GM21367 (cell line): ENCODE results near the gene IQCC.
A peak's percentile ranks its signal among the peaks of the same experiment; 100 is the strongest.
"Not testable (repeated sequence)": the region's sequence is repeated elsewhere in the genome, so short reads cannot be mapped to it uniquely, and the experiment has no call there.

Experiments
- ATAC-seq: cut with Tn5 transposase; IDR thresholded peaks from one replicate; pipeline ENCODE4 v1.9.1; 2021; ENCODE audit not compliant: unreplicated experiment

The IQCC gene

DNA sequence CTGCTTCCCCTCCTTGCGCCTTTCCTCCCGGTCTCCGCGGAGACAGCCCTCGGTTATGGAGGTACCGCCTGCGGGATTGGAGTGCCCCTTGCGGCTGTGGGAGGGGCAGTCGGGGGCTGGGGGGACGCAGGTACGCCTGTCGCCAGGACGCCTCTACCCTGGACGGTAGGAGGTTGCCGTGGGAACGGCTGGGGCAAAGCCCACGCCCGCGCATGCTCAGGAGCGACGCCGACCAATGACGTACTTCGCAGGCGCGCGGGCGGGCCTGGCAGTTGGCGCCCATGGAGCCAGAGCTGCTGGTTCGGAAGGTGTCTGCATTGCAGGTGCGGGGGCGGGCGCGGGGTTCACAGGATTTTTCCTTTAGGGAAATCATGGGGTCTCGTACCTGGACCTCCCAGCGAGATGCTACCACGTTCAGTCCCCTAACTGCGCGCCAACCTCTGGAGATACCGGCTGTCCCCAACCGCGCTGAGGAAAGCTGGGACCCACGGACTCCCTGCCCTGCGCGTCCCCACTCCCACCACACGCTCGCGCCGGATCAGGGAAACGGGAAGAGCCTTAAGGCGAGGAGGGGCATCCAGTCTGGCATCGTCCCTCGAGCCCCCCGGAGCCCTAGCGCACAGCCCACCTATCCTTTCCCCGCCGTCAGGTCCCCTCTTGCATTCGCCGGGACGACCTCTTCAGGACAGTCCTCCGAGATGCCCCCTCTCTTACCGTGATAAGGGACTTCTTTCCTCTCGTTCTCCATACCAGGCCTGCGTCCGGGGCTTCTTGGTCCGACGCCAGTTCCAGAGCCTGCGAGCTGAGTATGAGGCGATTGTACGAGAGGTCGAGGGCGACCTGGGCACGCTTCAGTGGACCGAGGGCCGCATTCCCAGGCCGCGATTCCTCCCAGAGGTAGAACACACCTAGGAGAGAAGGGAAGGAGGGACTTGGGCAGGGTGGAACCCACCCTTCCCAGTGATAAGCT, at the start of gene IQCC:
IQCC (plus strand) TSS at position 271 of the 970 bp plus-strand sequence; CDS start at position 282, 11 bp downstream.
- ATAC-seq = peak; percentile 39

DNA sequence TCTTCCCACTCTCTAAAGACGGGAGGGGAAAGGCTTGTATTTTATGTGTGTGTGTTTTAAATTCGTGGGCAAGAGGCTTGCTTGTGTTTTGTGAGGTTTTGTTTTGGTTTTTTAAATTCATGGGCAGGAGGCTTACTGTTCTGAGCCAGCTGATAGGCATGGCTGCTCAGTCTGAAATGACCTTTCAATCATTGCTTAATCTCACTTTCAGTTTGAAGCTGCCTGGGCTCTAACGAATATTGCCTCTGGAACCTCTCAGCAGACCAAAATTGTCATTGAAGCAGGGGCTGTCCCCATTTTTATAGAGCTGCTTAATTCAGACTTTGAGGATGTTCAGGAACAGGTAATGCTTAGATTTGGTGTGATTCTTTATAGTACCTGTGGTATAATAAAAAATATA, 46.3 kb upstream of the IQCC start:
- ATAC-seq = no peak

DNA sequence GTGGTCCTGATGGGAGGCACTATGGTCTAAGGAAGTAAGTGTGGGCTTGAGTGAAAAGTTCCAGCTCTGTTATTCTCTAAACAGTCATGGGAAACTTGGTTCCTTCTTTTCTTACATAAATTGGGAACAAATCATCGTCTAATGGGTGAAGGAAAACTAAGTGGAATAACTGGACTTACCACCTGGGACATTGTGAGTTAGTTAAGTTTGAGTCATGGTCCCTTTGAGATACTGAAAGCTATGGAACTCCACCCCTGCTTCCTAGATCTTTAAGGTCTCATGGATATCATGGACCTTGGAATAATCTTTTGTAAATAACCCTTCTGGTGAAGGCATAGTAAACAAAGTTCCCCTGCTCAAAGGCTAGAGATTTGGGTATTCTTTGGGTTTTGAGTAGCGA, 42.1 kb upstream of the IQCC start:
- no peak for ATAC-seq

DNA sequence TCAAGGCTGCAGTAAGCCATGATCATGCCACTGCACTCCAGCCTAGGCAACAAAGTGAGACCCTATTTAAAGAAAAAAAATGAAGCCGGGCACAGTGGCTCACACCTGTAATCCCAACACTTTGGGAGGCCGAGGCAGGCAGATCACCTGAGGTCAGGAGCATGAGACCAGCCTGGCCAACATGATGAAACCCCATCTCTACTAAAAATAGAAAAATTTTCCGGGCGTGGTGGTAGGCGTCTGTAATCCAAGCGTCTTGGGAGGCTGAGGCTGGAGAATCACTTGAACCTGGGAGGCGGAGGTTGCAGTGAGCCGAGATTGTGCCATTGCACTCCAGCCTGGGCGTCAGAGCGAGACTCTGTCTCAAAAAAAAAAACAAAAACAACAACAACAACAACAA, 39.8 kb upstream of the IQCC start:
- not testable (repeated sequence) for ATAC-seq

DNA sequence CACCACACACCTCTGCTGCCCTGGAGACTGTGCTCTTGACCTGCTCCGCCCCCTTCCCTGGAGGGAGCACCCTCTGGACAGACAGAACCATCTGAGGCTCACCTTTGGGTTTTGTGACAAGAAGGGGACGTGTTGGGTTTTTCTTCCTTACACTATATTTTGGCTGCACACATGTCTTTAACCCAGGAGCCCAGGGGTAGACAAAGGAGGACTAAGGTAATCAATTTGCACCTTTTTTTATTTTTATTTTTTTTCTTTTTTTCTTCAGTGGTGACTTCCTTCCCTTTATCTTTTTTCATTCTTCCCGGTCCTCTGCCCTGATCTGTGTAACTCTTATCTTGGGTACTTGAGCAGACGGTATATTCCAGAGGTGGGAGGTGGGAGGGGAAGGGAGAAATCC, 34.5 kb upstream of the IQCC start:
- no peak for ATAC-seq

DNA sequence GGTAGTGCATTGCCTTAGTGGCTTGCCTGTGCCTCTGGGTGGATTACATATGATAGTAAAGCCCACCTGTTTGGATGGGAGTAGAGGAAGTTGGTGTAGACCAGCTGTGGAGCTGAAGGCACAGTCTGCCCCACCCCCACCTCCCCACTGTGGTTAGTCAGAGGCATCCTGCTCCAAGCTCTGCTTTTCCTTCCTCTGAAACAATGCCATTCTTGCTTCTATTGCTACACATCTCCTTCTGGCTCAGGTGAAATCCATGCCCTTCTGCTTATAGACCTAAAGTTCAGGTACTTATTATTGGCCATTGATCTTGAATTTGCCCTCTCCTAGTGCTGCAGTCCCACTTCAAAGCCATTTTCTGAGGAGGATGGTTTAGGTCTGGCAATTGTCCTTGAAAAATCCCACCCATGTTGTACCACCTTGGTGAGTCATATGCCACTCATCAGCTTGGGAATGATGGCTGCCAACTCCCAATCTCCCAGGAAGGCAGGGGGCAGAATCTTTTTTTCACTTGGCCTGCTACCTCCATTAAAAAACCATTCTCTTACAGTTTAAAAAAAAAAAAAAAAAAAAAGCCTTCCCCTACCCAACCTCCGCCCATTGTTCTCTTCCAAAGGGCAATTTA, 32.7 kb upstream of the IQCC start:
- no peak for ATAC-seq

DNA sequence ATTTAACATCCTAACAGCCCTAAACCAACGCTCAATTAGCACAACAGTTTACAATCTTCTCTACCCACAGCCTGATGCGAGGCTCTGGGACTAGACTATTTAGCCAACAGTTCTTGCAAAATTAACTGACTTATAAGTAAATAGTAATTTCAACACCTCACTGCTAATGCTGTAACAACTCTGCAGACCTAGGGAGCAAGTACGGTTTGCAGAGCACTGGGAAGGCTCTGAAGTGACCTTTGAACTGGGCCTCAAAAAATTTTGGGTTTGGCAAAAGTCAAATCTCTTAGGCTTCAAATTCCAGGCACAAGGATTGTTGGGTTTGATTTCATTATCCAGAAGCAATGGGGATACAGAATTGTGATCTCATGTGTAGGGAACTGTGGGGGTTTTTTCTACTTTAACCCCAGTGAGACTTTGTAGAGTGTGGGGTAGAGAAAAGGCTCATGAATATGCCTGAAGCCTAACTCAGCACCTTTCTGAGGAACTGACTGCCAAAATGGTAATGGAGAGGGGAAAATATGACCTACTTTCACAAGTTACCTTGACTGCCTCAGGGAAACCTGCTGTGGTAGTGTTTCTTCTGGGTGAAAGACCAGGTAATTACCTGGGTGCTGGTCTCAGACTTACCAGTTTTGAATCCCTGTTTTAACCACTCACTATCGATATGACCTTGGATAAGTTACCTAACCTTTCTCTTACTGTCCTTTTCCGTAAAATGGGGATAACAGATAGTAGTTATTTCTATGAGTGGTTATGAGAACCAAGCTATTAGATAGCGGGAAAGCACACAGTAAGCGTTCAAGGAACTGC, 26.9 kb upstream of the IQCC start:
- ATAC-seq = no peak

DNA sequence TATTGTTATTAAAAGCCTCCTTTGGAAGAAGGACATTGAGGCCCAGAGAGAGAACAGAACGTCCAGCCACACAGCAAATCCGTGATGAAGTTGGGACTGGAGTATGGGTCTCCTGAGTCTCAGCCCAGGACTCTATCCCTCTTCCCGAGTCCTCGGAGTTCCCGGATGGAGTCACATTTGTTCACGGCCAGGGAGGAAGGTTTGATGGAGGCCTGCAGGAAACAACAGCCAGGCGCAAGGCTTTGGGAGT, 26.4 kb upstream of the IQCC start:
- ATAC-seq = peak; percentile 5

DNA sequence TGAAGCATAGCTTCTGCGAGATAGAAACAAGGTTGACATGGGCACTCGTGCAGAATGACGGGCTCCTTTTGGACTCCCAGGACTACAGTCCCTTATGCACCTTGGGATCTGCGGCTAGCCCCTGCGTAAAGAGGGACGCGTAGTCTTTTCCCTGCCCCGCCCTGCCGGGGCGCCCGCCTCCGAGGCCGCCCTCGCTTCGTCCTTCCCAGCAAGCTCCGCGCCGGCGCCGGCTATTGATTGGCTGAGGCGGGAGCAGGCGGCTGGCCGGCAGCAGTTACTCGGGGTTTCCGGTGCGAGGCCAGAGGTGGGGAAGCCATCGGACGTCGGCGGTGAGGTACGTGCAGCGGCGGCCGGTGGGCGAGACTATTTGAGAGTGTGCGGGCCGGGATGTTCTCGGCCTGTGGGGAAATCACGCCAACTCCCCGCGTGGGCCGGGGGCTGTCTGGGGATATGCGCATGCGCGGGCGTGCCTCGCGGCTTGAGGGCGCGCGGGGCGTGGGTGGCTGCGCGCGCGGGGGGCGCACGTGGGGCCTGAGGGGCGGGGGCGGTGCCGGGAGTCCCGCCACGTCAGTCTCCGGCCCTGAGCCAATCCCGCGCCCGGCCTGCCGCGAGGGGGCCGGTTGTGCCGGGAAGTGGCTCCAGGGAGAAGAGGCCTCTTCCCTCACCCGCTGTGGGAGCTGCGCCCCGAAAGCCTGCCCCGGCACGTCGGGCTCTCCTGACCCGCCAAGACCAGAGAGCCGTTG, 25.9 kb upstream of the IQCC start, which contains the start of gene TXLNA:
TXLNA (plus strand) TSS at position 233 of the 743 bp plus-strand sequence. CDS start 671 bp downstream, outside the sequence.
- peak; percentile 71 for ATAC-seq

DNA sequence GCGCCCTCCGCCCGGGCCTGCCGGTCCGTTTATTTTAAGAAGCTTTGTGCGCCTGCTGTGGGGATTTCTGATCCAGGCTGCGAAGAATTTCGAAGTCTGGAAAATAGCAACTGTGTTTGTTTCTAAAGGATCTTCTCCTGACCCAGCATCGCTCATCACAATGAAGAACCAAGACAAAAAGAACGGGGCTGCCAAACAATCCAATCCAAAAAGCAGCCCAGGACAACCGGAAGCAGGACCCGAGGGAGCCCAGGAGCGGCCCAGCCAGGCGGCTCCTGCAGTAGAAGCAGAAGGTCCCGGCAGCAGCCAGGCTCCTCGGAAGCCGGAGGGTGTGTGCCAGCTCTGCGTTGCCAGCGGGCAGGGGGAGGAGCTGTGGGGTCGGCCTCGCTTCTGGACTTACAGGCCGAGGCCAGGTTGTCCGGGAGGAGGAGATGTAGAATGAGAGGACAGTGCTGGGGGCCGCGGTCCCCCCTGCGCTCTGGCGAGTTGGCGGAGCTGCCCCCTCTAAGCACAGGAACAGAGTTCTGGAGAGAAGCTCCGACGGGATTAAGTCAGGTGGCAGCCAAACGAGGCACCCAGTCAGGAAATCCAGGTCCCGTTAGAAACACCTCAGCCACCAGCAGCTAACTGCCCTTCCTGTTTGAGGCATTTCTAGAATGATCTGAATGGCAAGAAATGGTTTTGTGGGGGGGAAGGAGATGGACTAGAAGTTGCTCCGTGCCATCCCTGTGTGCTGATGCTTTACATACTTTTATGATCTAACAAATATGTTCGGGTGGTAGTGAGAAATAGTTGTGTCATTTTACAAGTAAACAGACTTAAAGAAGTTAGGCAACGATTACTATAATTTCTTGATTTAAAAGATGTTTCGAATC, 25.0 kb upstream of the IQCC start:
- peak; percentile 9 for ATAC-seq

DNA sequence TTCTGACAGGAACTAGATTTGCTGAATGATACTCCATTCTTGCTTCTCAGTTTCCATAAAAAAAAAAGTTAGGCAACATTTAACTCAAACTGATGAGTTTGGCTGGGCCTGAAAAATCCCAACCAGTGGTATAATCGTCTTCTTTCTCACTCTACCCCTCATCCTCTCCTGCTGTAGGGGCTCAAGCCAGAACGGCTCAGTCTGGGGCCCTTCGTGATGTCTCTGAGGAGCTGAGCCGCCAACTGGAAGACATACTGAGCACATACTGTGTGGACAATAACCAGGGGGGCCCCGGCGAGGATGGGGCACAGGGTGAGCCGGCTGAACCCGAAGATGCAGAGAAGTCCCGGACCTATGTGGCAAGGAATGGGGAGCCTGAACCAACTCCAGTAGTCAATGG, 24.4 kb upstream of the IQCC start:
- no peak for ATAC-seq

DNA sequence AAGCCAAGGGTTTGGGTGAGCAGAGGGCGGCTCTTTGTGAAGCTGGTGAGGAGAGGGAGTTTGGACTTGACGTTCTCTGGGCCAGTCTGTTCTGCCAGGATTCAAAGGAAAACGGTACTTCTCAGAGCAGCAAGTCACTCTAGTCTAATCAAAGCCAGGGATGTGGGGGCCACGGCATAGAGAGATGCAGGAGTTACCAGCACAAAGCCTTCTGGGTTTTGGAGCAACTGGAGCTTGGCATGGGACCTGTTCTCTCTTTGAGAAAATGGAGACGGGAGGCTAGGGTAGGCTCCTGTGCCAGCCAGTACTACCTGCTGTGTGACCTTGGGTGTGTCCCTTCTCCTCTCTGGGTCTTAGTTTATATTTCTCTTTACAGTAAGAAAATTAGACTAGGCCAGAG, 23.9 kb upstream of the IQCC start:
- no peak for ATAC-seq

DNA sequence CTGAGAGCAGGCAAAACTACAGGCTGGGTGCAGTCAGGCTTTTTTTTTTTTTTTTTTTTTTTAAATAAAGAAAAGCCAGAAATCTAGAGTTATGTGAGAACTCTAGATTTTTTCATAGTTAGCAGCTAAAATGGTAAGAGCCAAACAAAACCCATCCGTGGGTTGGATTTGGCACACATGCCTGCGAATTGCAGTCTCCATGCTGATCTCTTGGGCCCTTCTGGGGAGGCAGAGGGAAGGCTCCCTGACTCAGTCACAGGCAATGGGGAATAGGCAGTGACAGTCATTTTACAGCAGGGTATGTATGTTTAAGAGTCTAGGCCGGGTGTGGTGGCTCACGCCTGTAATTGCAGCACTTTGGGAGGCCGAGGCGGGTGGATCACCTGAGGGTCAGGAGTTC, 23.4 kb upstream of the IQCC start:
- ATAC-seq = no peak

DNA sequence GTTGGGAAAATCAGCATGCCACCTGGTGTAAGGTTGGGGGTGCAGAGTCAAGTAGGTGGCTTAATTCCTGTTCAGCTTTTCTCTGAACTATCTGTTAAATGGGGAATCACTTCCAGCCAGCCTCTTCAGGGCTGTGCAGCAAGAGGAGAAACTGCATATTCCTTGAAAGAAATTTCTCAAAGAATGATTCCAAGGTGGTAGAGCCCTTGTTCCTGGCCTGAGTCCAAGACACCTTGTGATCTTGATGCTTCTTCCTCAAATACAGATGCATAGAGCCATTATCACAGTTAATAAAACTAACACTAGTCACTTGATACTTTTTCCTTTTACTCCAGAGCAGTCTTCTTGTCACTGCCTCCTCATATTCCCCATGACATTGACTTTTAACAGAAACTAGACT, 20.8 kb upstream of the IQCC start:
- ATAC-seq = no peak

DNA sequence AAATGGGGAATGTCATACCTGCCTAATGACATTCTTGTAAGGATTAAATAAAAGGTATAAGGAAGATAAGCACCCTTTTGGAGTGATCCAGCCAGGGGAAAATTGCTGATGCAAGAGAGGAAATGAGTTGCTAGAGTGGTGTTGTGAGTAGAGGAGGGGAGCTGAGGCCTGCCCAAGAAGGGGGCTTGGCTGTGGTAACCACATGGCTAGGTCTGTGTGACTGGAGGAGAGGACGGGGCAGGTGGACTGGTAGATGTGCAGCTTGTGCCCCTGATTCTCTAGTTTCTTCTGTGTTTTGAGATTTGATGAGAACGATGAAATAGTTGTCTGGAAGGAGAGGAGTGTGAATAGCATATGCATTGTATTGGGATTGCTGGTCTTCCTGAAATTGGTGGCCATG, 19.4 kb upstream of the IQCC start:
- no peak for ATAC-seq

DNA sequence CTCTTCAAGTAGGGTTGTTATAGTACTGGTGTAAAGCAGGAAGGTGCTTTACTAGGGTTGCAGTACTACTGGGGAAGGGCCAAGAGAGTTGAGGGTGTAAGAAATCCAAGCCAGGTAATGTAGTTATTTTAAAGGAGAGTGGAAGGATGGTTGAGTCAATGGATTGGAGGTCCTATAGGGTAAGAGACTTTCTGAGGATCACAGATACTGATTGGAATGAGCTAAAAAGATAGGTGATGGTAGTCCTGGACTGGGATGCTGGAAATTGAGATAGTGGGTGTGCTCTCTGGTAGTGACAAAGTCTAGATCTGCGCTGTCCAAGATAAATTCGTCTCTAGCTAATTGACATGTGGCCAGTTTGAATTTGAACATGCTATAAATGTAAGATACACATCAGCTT, 19.0 kb upstream of the IQCC start:
- no peak for ATAC-seq

DNA sequence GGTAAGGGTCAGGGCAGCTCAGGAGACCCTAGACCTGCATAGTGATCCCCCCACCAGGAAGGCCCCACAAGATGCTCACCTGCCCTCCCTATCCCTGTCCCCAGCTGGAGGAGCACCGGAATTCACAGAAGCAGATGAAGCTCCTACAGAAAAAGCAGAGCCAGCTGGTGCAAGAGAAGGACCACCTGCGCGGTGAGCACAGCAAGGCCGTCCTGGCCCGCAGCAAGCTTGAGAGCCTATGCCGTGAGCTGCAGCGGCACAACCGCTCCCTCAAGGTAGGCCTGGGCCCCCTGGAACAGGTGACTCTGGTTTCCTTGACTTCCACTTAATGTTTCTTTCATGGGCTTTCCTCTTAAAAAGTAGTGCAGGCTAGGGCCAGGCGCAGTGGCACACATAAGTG, 17.6 kb upstream of the IQCC start:
- ATAC-seq = no peak

DNA sequence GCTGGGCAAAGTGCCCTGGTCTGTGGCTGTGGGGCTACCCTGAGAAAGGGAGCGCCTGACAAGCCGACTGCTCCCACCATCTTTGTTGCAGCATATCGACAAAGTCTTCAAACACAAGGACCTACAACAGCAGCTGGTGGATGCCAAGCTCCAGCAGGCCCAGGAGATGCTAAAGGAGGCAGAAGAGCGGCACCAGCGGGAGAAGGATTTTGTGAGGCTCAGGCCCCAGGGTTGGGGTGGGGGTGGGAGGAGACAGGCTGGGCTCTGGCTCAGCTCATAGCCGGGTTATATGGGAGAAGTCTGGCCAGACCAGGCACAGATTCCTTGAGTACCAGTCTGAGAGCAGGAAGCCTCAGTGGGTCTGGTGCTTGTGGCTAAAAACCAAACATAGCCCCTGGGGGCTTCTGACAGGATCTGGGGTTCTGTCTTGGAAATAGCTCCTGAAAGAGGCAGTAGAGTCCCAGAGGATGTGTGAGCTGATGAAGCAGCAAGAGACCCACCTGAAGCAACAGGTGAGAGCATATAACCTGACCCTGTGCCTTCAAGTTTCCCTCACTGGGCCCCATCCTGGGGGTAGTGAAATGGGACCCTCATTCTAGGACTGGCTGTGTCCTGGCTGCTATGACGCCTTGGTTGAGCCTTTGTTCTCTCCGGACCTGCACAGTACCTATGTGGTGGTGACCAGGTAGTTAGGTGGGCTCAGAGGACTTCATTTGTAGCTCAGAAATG, 13.1 kb upstream of the IQCC start:
- no peak for ATAC-seq

DNA sequence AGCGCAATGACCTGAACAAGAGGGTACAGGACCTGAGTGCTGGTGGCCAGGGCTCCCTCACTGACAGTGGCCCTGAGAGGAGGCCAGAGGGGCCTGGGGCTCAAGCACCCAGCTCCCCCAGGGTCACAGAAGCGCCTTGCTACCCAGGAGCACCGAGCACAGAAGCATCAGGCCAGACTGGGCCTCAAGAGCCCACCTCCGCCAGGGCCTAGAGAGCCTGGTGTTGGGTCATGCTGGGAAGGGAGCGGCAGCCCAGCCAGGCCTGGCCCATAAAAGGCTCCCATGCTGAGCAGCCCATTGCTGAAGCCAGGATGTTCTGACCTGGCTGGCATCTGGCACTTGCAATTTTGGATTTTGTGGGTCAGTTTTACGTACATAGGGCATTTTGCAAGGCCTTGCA, 10.5 kb upstream of the IQCC start:
- no peak for ATAC-seq
